Activated CD4-positive, alpha-beta T cell treated with anti-CD3 and anti-CD28 coated beads for 36 hours (primary cell): ENCODE data around the gene FYN. TPM values are rescaled to one million over a fixed set of nuclear protein-coding genes. Genes with fewer than 3 reads are reported as not detected.
A peak's percentile ranks its signal among the peaks of the same experiment; 100 is the strongest.

ENCODE experiments used
- ATAC-seq: fragments of 200-7000 bp; cut with Tn5 transposase; one replicate; pipeline ENCODE4 v1.10.0; 2021; ENCODE audit warnings: mild to moderate bottlenecking, moderate library complexity
- CTCF ChIA-PET: fragments of 350-600 bp; sonication (Branson Sonifier 250); formaldehyde crosslinking; loops from one replicate; lab custom pipeline; 2021; ENCODE audit warnings: antibody characterized with exemption; lab: Charles Lee
- POLR2A ChIA-PET: fragments of 350-600 bp; sonication (Branson Sonifier 250); formaldehyde crosslinking; loops from one replicate; lab custom pipeline; 2021; ENCODE audit warnings: antibody characterized with exemption, inconsistent platforms; lab: Charles Lee
- DNase-seq: peaks from one replicate; pipeline ENCODE4 v3.0.0-alpha.2; 2020
- H3K27ac Mint-ChIP-seq: one replicate; pipeline ENCODE4 v1.8.0; 2021; ENCODE audit warnings: mixed read lengths
- H3K27me3 Mint-ChIP-seq: one replicate; pipeline ENCODE4 v1.8.0; 2021; ENCODE audit warnings: mixed read lengths
- H3K36me3 Mint-ChIP-seq: one replicate; pipeline ENCODE4 v1.8.0; 2021; ENCODE audit warnings: low read depth, mixed read lengths
- H3K4me1 Mint-ChIP-seq: one replicate; pipeline ENCODE4 v1.8.0; 2021; ENCODE audit warnings: mixed read lengths
- H3K4me3 Mint-ChIP-seq: one replicate; pipeline ENCODE4 v1.8.0; 2021; ENCODE audit warnings: mild to moderate bottlenecking, moderate library complexity, mixed read lengths
- H3K9me3 Mint-ChIP-seq: one replicate; pipeline ENCODE4 v1.8.0; 2021; ENCODE audit warnings: low read depth, mixed read lengths
- intact Hi-C, 2 experiments: fragments of 100-400 bp; cut with DNase I in 1 of 2; cut with micrococcal nuclease in 1 of 2; formaldehyde crosslinking; loops; one replicate each; pipeline versions ENCODE4 v1.14.2 to v1.15.1; 2022 to 2024; cut with DNase I, micrococcal nuclease
- total RNA-seq, 2 experiments: library from RNA; stranded (reverse); gene quantifications; one replicate each; pipeline ENCODE4 v1.2.3, GENCODE V29; 2021

The FYN gene
- total RNA-seq, 2 experiments from 2014 or later, result 345 to 504 TPM

GRCh38 chr6:111880181-111880888, 7.1 kb upstream of the FYN start:
- peak; percentile 42 for ATAC-seq
- no peaks in the 10 kb centered on the region for H3K27me3 Mint-ChIP-seq
- H3K4me3 Mint-ChIP-seq, result no peak overlapping the region
- H3K27ac Mint-ChIP-seq, result no peak overlapping the region
- peaks cover 2% of the 10 kb centered on the region for H3K36me3 Mint-ChIP-seq
- intact Hi-C loops, result no loop called here
- ChIA-PET CTCF (interaction anchor here (0.6 to 2.3 kb wide), 7 partner anchors 47 to 621 kb away, joined by 3 to 7 read pairs (median 4); a partner anchor contains a TSS), POLR2A (no interaction called here)
- peaks cover 4% of the 10 kb centered on the region for H3K4me1 Mint-ChIP-seq
- no peak for DNase-seq
- peaks cover 13% of the 10 kb centered on the region for H3K9me3 Mint-ChIP-seq

DNA sequence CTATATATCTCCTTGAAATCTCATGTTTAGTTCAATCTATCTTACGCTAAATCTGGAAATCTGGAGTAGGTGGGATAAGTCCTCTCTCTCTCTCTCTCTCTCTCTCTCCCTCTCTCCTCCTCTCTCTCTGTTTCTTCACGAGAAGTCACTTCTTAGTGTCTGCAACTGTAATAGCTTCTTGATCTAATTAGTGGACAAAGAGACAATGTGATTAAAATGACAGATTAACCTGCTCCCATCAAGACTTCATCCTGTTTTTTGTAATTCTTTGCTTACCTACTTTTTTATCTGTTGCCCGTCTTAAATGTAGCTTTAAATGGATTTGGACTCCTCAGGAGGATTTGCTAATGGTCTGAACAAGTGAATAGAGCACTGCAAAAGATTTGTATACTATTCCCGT, 2.5 kb upstream of the FYN start:
- Mint-ChIP-seq H3K4me1 (peaks cover 14% of the 10 kb centered on the region), H3K36me3 (peaks cover 15% of the 10 kb centered on the region), H3K27me3 (no peaks in the 10 kb centered on the region), H3K27ac (no peak overlapping the region), H3K4me3 (no peak overlapping the region), H3K9me3 (peaks cover 9% of the 10 kb centered on the region)
- ChIA-PET CTCF (interaction anchor here (0.9 to 1.0 kb wide), 2 partner anchors 121 to 142 kb away, joined by 3 read pairs; no protein-coding TSS in a partner anchor), POLR2A (no interaction called here)
- intact Hi-C loops, result loop anchor here in 1 of 2 experiments (10.0 kb wide), 1 partner anchor 1001 kb away; the partner anchor contains the start of gene AMD1
- DNase-seq, result no peak
- no peak for ATAC-seq

GRCh38 chr6:111874025-111874415, 768 bp upstream of the FYN start:
- CTCF ChIA-PET, result interaction anchor here (0.7 to 2.1 kb wide), 12 partner anchors 35 to 170 kb away, joined by 3 to 9 read pairs (median 4); no protein-coding TSS in a partner anchor
- ATAC-seq, result peak; percentile 14
- POLR2A ChIA-PET, result interaction anchor here (0.6 to 2.1 kb wide), 9 partner anchors 10 to 162 kb away, joined by 3 to 11 read pairs (median 5); no protein-coding TSS in a partner anchor
- intact Hi-C loops, result loop anchor here in 1 of 2 experiments (10.0 kb wide), 1 partner anchor 999 kb away; the partner anchor contains the start of gene AMD1
- peaks cover 30% of the 10 kb centered on the region for H3K36me3 Mint-ChIP-seq
- H3K27ac Mint-ChIP-seq, result peak overlapping the region; percentile 91
- H3K9me3 Mint-ChIP-seq, result no peaks in the 10 kb centered on the region
- peak; percentile 88 for DNase-seq
- H3K4me1 Mint-ChIP-seq, result peaks cover 30% of the 10 kb centered on the region
- H3K4me3 Mint-ChIP-seq, result peak overlapping the region; percentile 80
- no peaks in the 10 kb centered on the region for H3K27me3 Mint-ChIP-seq

DNA sequence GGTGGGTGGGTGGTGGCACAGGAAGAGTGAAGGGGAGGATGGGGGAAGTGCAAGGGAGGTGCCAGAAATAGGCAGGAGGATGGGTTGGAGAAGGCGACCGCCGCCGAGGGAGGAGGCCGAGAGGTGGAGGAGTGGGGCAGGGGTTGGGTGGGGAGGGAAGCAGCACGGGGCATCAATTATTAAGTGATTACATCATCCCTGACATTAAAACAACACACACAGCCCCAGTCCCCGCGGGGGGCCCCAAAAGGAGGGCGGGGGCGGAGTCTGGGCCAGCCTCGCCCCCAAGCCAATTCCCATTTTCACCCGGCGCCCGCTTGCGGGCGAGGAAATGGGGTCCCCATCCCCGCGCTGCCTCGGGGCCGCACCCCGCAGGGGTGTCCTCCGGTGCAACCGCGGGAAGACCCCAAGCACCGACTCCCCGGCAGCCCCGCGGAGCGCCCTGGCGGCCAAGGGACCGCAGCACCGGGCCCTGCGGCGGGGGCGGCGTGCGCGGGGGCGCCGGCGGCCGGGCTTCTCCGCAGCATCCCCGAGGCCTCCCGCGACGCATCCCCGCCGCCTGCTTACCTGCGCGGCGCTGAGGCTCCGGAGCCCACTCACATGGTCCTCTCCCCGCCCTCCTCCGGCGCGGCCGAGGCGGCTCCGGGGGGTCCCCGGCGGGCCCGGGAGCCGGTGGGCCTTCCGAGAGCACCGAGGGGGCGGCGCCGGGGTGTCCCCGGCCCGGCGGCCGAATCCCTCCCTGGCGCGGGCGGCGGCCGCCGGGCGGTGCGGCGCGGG, 663 bp downstream of the FYN start:
- ATAC-seq, result peak; percentile 3
- peak; percentile 75 for DNase-seq
- Mint-ChIP-seq H3K9me3 (no peaks in the 10 kb centered on the region), H3K27ac (peak overlapping the region; percentile 87), H3K4me1 (peaks cover 44% of the 10 kb centered on the region), H3K27me3 (no peaks in the 10 kb centered on the region), H3K4me3 (peak overlapping the region; percentile 98), H3K36me3 (peaks cover 41% of the 10 kb centered on the region)
- intact Hi-C loops, result loop anchor here (1.0 to 10.0 kb wide), 15 partner anchors 26 to 998 kb away; partner anchors contain the start of genes AMD1 (in 1 of the 2), REV3L (in 1 of the 2) and SLC16A10 (in 1 of the 2)
- POLR2A ChIA-PET, result interaction anchor here (0.9 to 1.9 kb wide), 8 partner anchors 35 to 171 kb away, joined by 3 to 11 read pairs (median 4); no protein-coding TSS in a partner anchor
- CTCF ChIA-PET, result interaction anchor here (0.5 to 1.3 kb wide), 8 partner anchors 9 to 127 kb away, joined by 3 to 6 read pairs (median 3); no protein-coding TSS in a partner anchor

- peak overlapping the region; percentile 87 for H3K27ac Mint-ChIP-seq
- peaks cover 51% of the 10 kb centered on the region for H3K4me1 Mint-ChIP-seq
- intact Hi-C loops, result loop anchor here (1.0 to 10.0 kb wide), 11 partner anchors 26 to 997 kb away; partner anchors contain the start of gene AMD1 (in 1 of the 2)
- no peaks in the 10 kb centered on the region for H3K27me3 Mint-ChIP-seq
- no peak for ATAC-seq
- peak; percentile 51 for DNase-seq
- peak overlapping the region; percentile 98 for H3K4me3 Mint-ChIP-seq
- POLR2A ChIA-PET, result interaction anchor here (0.6 to 0.9 kb wide), 2 partner anchors 120 to 172 kb away, joined by 3 read pairs; no protein-coding TSS in a partner anchor
- H3K9me3 Mint-ChIP-seq, result no peaks in the 10 kb centered on the region
- H3K36me3 Mint-ChIP-seq, result peaks cover 47% of the 10 kb centered on the region
- CTCF ChIA-PET, result interaction anchor here (0.7 to 2.6 kb wide), 5 partner anchors 25 to 168 kb away, joined by 3 to 9 read pairs (median 3); no protein-coding TSS in a partner anchor
Measured at GRCh38 chr6:111871725-111872400, 1.4 kb downstream of the FYN start.

- Mint-ChIP-seq H3K36me3 (peaks cover 50% of the 10 kb centered on the region), H3K27ac (peak overlapping the region; percentile 87), H3K27me3 (no peaks in the 10 kb centered on the region), H3K4me3 (peak overlapping the region; percentile 98), H3K9me3 (no peaks in the 10 kb centered on the region), H3K4me1 (peaks cover 57% of the 10 kb centered on the region)
- DNase-seq (peak; percentile 50), ATAC-seq (peak; percentile 37)
- intact Hi-C loops, result loop anchor here (1.0 to 10.0 kb wide), 4 partner anchors 33 to 996 kb away; partner anchors contain the start of gene AMD1 (in 1 of the 2)
- CTCF ChIA-PET, result interaction anchor here (0.8 to 2.6 kb wide), 7 partner anchors 25 to 168 kb away, joined by 3 to 9 read pairs (median 3); no protein-coding TSS in a partner anchor
- POLR2A ChIA-PET, result interaction anchor here (1.0 to 1.7 kb wide), 3 partner anchors 32 to 65 kb away, joined by 3 to 6 read pairs (median 4); no protein-coding TSS in a partner anchor
Measured at GRCh38 chr6:111871207-111871606, 2.0 kb downstream of the FYN start.

DNA sequence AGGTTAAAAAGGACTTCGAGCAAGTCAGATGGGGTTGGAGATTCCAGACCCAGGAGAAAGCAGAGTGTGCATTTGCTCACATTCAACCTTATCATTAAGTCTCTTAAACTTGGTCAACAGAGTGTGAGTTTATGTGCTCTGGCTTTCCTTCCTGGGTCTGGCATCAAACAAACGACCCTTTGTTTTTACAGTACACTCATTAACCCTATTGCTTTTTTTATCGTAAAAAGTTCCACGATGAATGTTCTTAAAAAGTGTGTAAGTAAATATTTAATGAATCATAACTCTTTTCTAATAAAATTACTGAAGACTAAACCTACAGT, 2.5 kb downstream of the FYN start:
- intact Hi-C loops, result loop anchor here (1.0 to 10.0 kb wide), 4 partner anchors 32 to 996 kb away; partner anchors contain the start of gene AMD1 (in 1 of the 2)
- POLR2A ChIA-PET, result interaction anchor here (0.6 to 1.7 kb wide), 7 partner anchors 9 to 981 kb away, joined by 3 to 6 read pairs (median 4); no protein-coding TSS in a partner anchor
- CTCF ChIA-PET, result interaction anchor here (0.6 to 4.0 kb wide), 12 partner anchors 12 to 163 kb away, joined by 3 to 22 read pairs (median 3); no protein-coding TSS in a partner anchor
- DNase-seq (no peak), ATAC-seq (no peak)
- Mint-ChIP-seq H3K36me3 (peaks cover 50% of the 10 kb centered on the region), H3K4me3 (peak overlapping the region; percentile 98), H3K4me1 (peaks cover 59% of the 10 kb centered on the region), H3K27me3 (no peaks in the 10 kb centered on the region), H3K9me3 (no peaks in the 10 kb centered on the region), H3K27ac (peak overlapping the region; percentile 87)

GRCh38 chr6:111870051-111870741, 3.1 kb downstream of the FYN start:
- Mint-ChIP-seq H3K4me3 (peak overlapping the region; percentile 98), H3K4me1 (peaks cover 63% of the 10 kb centered on the region), H3K9me3 (no peaks in the 10 kb centered on the region), H3K36me3 (peaks cover 54% of the 10 kb centered on the region), H3K27ac (peak overlapping the region; percentile 87), H3K27me3 (no peaks in the 10 kb centered on the region)
- ChIA-PET CTCF (interaction anchor here (0.6 to 4.0 kb wide), 13 partner anchors 11 to 173 kb away, joined by 3 to 22 read pairs (median 3); no protein-coding TSS in a partner anchor), POLR2A (interaction anchor here (0.6 to 1.7 kb wide), 7 partner anchors 8 to 980 kb away, joined by 3 to 6 read pairs (median 4); no protein-coding TSS in a partner anchor)
- ATAC-seq (no peak), DNase-seq (peak; percentile 19)
- intact Hi-C loops, result loop anchor here in 1 of 2 experiments (10.0 kb wide), 1 partner anchor 995 kb away; the partner anchor contains the start of gene AMD1

DNA sequence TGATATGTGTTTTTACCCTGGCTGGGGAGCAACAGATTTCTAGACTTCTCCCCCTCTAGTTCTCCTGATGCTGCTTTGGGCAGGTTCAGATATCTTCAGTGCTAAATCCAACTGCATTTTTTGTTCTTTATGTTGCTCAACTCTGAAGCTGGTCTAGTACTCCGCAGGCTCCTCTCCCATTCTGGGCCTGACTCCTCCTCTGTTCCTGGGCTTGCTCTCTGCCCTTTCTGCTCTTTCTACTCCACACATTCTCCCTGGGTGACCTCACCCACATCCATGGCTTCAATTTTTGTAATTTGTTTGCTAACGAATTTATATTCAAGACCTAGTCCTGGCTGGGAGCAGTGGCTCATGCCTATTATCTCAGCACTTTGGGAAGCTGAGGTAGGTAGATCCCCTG, 6.4 kb downstream of the FYN start:
- ATAC-seq, result no peak
- Mint-ChIP-seq H3K27me3 (no peaks in the 10 kb centered on the region), H3K36me3 (peaks cover 71% of the 10 kb centered on the region), H3K9me3 (no peaks in the 10 kb centered on the region), H3K4me3 (peak overlapping the region; percentile 98), H3K4me1 (peaks cover 86% of the 10 kb centered on the region), H3K27ac (peak overlapping the region; percentile 96)
- ChIA-PET POLR2A (interaction anchor here (1.4 to 3.1 kb wide), 2 partner anchors 29 to 107 kb away, joined by 4 to 12 read pairs; no protein-coding TSS in a partner anchor), CTCF (interaction anchor here (0.6 to 4.0 kb wide), 9 partner anchors 8 to 161 kb away, joined by 3 to 22 read pairs (median 5); no protein-coding TSS in a partner anchor)
- DNase-seq, result no peak
- intact Hi-C loops, result no loop called here
